ENCODE results near the gene LCN10.

DNA sequence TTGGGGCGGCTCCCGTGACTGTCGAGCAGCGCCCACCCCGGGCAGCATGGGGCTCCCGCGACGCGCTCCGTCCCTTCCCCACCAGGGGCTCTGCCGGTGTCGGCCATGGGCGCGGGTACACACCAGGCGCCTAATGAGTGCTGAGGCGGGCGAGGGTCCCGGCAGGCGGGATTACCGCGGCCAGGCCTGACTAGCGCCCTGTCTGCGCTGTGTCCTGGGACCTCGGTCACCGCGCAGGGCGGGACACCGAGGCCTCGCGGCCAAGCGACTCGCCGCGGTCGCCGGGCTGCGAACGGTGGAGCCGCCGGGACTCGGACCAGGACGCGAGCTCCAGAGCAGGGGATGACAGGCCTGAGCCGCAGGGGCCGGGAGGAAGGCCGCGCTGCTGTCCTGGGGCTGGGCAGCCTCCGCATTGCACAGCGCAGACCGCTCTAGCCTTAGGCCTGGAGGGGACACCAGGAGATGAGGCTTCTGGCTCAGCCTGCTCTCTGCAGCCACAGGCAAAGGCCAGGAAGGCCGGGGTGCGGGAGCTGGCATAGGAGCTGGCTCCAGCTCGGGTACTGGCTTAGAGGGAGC is 14.1 kb downstream of the LCN10 start:
- no peak for TF ChIP-seq FOXA1 (IDR thresholded peaks at IDR 0.05)
- TF ChIP-seq ELF4 (IDR thresholded peaks at IDR 0.05), result no peak
- no peak for TF ChIP-seq TARDBP (IDR thresholded peaks at IDR 0.05)

All from HEK293T (cell line).